MM.1S (cell line): ENCODE results near the gene UBIAD1.

ENCODE experiments used
- DNase-seq: peaks from one replicate; pipeline ENCODE4 v3.0.0-alpha.2; 2015
- H2AFZ ChIP-seq: fragments of 300-600 bp; sonication (generic); 2 replicates; pipeline ENCODE4 v1.6.0; 2016; ENCODE audit warnings: antibody characterized with exemption, low read length
- H3F3A ChIP-seq: fragments of 300-600 bp; sonication (generic); 2 replicates; pipeline ENCODE4 v1.6.1; 2016; ENCODE audit warnings: mild to moderate bottlenecking, antibody characterized with exemption, low read length, moderate library complexity, mixed read lengths; ENCODE audit not compliant: insufficient read depth
- H3K27ac ChIP-seq: fragments of 300-600 bp; sonication (generic); 2 replicates; pipeline ENCODE4 v1.5.1; 2016; ENCODE audit warnings: mild to moderate bottlenecking, low read length
- H3K27me3 ChIP-seq: fragments of 300-600 bp; sonication (generic); replicated peaks from 2 replicates; pipeline ENCODE4 v1.6.0; 2016; ENCODE audit warnings: low read length; ENCODE audit not compliant: insufficient read depth
- H3K36me3 ChIP-seq: fragments of 300-600 bp; sonication (generic); replicated peaks from 2 replicates; pipeline ENCODE4 v1.6.1; 2016; ENCODE audit warnings: mild to moderate bottlenecking, low read length, mixed read lengths; ENCODE audit not compliant: insufficient read depth
- H3K4me1 ChIP-seq: fragments of 300-600 bp; sonication (generic); 2 replicates; pipeline ENCODE4 v1.6.1; 2016; ENCODE audit warnings: low read length, mixed read lengths
- H3K4me2 ChIP-seq: fragments of 300-600 bp; sonication (generic); 2 replicates; pipeline ENCODE4 v1.6.0; 2016; ENCODE audit warnings: low read depth, low read length
- H3K4me3 ChIP-seq: fragments of 300-600 bp; sonication (generic); 2 replicates; pipeline ENCODE4 v1.5.1; 2016; ENCODE audit warnings: low read length, mixed read lengths
- H3K79me2 ChIP-seq: fragments of 300-600 bp; sonication (generic); 2 replicates; pipeline ENCODE4 v1.6.1; 2016; ENCODE audit warnings: mixed run types, low read length, mixed read lengths
- H3K9ac ChIP-seq: fragments of 300-600 bp; sonication (generic); 2 replicates; pipeline ENCODE4 v1.6.1; 2016; ENCODE audit warnings: low read length, mixed read lengths
- H3K9me2 ChIP-seq: fragments of 300-600 bp; sonication (generic); replicated peaks from 2 replicates; pipeline ENCODE4 v1.6.1; 2016; ENCODE audit warnings: mild to moderate bottlenecking, low read length, mixed read lengths; ENCODE audit not compliant: insufficient read depth
- H3K9me3 ChIP-seq: fragments of 300-600 bp; sonication (generic); replicated peaks from 2 replicates; pipeline ENCODE4 v1.6.1; 2016; ENCODE audit warnings: mild to moderate bottlenecking, low read length, mixed read lengths; ENCODE audit not compliant: insufficient read depth
- H4K20me1 ChIP-seq: fragments of 300-600 bp; sonication (generic); 2 replicates; pipeline ENCODE4 v1.6.1; 2016; ENCODE audit warnings: mild to moderate bottlenecking, low read length, moderate library complexity, mixed read lengths; ENCODE audit not compliant: insufficient read depth
- EZH2 ChIP-seq: fragments of 300-600 bp; sonication (generic); optimal IDR thresholded peaks from 2 replicates; pipeline ENCODE3; 2017; ENCODE audit warnings: low read depth, mild to moderate bottlenecking, antibody characterized with exemption, low read length, mixed read lengths
- EZH2phosphoT487 ChIP-seq: fragments of 300-600 bp; sonication (generic); IDR thresholded peaks from 2 replicates; pipeline ENCODE4 v1.6.1; 2018; ENCODE audit warnings: antibody characterized with exemption, low read length
- TF ChIP-seq, protein P1 (sequence below): fragments of 300-600 bp; sonication (generic); IDR thresholded peaks from 2 replicates; pipeline ENCODE4 v1.5.1; 2016; ENCODE audit warnings: antibody characterized with exemption, low read length, mixed read lengths

Gene UBIAD1

GRCh38 chr1:11280719-11281376 lies 7.8 kb downstream of the UBIAD1 start:
- Histone ChIP-seq H3K36me3 (no peaks in the 10 kb centered on the region), H3K79me2 (peaks cover 91% of the 10 kb centered on the region), H3K4me2 (peak overlapping the region; percentile 19; the same call in 1 of the 2 replicates), H3K27ac (peak overlapping the region; percentile 15; the same call in 1 of the 2 replicates), H3K9me3 (no peaks in the 10 kb centered on the region), H3K27me3 (no peaks in the 10 kb centered on the region), H3F3A (no peaks in the 10 kb centered on the region), H3K9me2 (no peaks in the 10 kb centered on the region), H3K9ac (no peak overlapping the region), H2AFZ (no peak overlapping the region), H3K4me3 (no peak overlapping the region), H3K4me1 (peaks cover 14% of the 10 kb centered on the region), H4K20me1 (no peaks in the 10 kb centered on the region)
- DNase-seq, result peak; percentile 14
- TF ChIP-seq EZH2phosphoT487 (no peak), EZH2 (no peak)
- TF ChIP-seq, protein P1, sequence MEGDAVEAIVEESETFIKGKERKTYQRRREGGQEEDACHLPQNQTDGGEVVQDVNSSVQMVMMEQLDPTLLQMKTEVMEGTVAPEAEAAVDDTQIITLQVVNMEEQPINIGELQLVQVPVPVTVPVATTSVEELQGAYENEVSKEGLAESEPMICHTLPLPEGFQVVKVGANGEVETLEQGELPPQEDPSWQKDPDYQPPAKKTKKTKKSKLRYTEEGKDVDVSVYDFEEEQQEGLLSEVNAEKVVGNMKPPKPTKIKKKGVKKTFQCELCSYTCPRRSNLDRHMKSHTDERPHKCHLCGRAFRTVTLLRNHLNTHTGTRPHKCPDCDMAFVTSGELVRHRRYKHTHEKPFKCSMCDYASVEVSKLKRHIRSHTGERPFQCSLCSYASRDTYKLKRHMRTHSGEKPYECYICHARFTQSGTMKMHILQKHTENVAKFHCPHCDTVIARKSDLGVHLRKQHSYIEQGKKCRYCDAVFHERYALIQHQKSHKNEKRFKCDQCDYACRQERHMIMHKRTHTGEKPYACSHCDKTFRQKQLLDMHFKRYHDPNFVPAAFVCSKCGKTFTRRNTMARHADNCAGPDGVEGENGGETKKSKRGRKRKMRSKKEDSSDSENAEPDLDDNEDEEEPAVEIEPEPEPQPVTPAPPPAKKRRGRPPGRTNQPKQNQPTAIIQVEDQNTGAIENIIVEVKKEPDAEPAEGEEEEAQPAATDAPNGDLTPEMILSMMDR, result no peak

DNA sequence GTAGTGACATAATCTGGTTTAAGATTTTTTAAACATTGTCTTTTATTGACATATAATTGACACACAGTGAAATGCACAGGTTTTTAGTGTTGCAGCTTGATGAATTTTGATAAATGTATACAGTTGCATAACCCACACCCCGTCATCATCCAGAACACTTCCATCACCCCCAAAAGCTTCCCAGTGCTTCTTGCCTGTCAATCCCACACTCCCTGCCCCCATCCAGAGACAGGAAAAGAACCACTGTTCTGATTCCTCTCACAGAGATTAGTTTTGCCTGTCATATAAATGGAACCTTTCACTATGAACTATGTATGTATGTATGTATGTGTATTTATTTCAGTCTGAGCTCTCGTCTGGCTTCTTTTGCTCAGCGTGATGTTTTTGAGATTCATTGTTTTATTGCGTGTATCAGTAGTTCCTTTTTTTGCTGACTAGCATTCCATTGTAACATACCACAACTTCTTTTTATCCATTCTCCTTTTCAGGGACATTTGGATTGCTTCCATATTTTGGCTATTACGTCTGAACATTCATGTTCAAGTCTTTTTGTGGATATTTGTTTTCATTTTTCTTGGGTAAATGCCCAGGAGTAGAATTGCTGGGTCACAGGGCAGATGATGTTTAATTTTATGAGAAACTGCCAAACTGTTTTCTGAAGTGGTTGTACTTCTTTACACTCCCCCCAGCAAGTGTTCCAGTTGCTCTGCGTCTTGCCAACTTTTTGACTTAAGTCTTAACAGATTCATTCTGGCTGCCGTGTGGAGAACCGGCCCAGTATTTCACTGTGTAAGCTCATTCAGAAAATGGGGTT lies 8.7 kb downstream of the UBIAD1 start:
- H2AFZ ChIP-seq, result no peak overlapping the region
- no peak for DNase-seq
- no peak overlapping the region for H3K4me2 ChIP-seq
- no peaks in the 10 kb centered on the region for H3K27me3 ChIP-seq
- H3K9ac ChIP-seq, result no peak overlapping the region
- no peaks in the 10 kb centered on the region for H3K9me2 ChIP-seq
- peaks cover 83% of the 10 kb centered on the region for H3K79me2 ChIP-seq
- no peaks in the 10 kb centered on the region for H4K20me1 ChIP-seq
- H3K4me1 ChIP-seq, result peaks cover 12% of the 10 kb centered on the region
- no peaks in the 10 kb centered on the region for H3K9me3 ChIP-seq
- H3K36me3 ChIP-seq, result no peaks in the 10 kb centered on the region
- no peak overlapping the region for H3K27ac ChIP-seq
- H3F3A ChIP-seq, result no peaks in the 10 kb centered on the region
- no peak overlapping the region for H3K4me3 ChIP-seq
- TF ChIP-seq, protein P1, result no peak
- TF ChIP-seq EZH2phosphoT487, result no peak
- TF ChIP-seq EZH2, result no peak

DNA sequence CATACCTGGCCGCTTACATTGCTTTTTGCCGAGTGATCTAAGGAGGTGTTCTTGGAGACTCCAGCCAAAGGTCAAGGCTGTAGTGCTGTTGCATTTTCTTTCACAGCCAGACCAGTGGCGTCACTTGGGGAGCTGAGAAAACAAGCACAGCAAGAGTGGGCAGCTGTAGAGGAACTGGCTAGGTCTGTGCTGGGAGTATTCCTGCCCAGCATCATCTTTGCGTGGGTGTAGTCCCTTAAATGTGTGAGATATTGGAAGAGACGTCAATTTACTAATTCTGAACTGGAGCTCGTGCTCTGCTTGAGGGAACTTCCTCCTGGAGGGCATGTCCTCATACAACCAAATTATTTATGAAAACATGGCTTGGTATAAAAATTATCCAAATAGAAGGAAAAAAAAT lies 10.2 kb downstream of the UBIAD1 start:
- H3K9ac ChIP-seq, result no peak overlapping the region
- DNase-seq, result no peak
- H4K20me1 ChIP-seq, result no peaks in the 10 kb centered on the region
- peaks cover 12% of the 10 kb centered on the region for H3K4me1 ChIP-seq
- H3K9me3 ChIP-seq, result no peaks in the 10 kb centered on the region
- no peaks in the 10 kb centered on the region for H3F3A ChIP-seq
- H2AFZ ChIP-seq, result no peak overlapping the region
- H3K36me3 ChIP-seq, result no peaks in the 10 kb centered on the region
- TF ChIP-seq EZH2phosphoT487 (no peak), EZH2 (no peak)
- TF ChIP-seq, protein P1, result no peak
- no peaks in the 10 kb centered on the region for H3K27me3 ChIP-seq
- no peak overlapping the region for H3K4me3 ChIP-seq
- H3K9me2 ChIP-seq, result no peaks in the 10 kb centered on the region
- H3K27ac ChIP-seq, result no peak overlapping the region
- no peak overlapping the region for H3K4me2 ChIP-seq
- H3K79me2 ChIP-seq, result peaks cover 72% of the 10 kb centered on the region
